Panc1 (cell line): ENCODE results near the gene WDR90.

Experiments
- CTCF ChIP-seq: fragments of 450-650 bp; IDR thresholded peaks from 2 replicates; pipeline ENCODE4 v1.5.1; 2017; ENCODE audit warnings: mild to moderate bottlenecking
- POLR2AphosphoS5 ChIP-seq: IDR thresholded peaks from 2 replicates; pipeline ENCODE4 v1.6.1; 2012; ENCODE audit warnings: mild to moderate bottlenecking, low read depth, low read length, moderate library complexity
- TF ChIP-seq, protein P1 (sequence below), 2 experiments: IDR thresholded peaks; 2 replicates each; pipeline ENCODE4 v1.6.1; 2011 to 2012; ENCODE audit warnings: low read depth in 2 of 2, control low read depth in 1 of 2, low read length in 1 of 2, mild to moderate bottlenecking in 1 of 2, moderate library complexity in 1 of 2; ENCODE audit not compliant: insufficient read depth in 1 of 2

GRCh38 chr16:686459-687260 is 37.5 kb downstream of the WDR90 start:
- TF ChIP-seq CTCF = no peak
- no peak for TF ChIP-seq POLR2AphosphoS5
- TF ChIP-seq, protein P1, sequence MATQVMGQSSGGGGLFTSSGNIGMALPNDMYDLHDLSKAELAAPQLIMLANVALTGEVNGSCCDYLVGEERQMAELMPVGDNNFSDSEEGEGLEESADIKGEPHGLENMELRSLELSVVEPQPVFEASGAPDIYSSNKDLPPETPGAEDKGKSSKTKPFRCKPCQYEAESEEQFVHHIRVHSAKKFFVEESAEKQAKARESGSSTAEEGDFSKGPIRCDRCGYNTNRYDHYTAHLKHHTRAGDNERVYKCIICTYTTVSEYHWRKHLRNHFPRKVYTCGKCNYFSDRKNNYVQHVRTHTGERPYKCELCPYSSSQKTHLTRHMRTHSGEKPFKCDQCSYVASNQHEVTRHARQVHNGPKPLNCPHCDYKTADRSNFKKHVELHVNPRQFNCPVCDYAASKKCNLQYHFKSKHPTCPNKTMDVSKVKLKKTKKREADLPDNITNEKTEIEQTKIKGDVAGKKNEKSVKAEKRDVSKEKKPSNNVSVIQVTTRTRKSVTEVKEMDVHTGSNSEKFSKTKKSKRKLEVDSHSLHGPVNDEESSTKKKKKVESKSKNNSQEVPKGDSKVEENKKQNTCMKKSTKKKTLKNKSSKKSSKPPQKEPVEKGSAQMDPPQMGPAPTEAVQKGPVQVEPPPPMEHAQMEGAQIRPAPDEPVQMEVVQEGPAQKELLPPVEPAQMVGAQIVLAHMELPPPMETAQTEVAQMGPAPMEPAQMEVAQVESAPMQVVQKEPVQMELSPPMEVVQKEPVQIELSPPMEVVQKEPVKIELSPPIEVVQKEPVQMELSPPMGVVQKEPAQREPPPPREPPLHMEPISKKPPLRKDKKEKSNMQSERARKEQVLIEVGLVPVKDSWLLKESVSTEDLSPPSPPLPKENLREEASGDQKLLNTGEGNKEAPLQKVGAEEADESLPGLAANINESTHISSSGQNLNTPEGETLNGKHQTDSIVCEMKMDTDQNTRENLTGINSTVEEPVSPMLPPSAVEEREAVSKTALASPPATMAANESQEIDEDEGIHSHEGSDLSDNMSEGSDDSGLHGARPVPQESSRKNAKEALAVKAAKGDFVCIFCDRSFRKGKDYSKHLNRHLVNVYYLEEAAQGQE (IDR thresholded peaks at IDR 0.05; ENCODE audit: insufficient read depth in 1 of 2, low read depth in 2 of 2, low read length in 1 of 2) = no peak
